ENCODE measurements around the gene ASF1A.
A peak's percentile ranks its signal among the peaks of the same experiment; 100 is the strongest.

ASF1A gene

GRCh38 chr6:118918329-118918725, 24.4 kb downstream of the ASF1A start:
- TF ChIP-seq POLR2AphosphoS5 (IDR thresholded peaks at IDR 0.05; ENCODE audit: low read depth, low read length) (no peak), POLR2A (IDR thresholded peaks at IDR 0.05; ENCODE audit: low read depth, low read length) (no peak), TAF1 (IDR thresholded peaks at IDR 0.05; ENCODE audit: borderline replicate concordance, low read depth, low read length) (no peak)
- no peak for FAIRE-seq

DNA sequence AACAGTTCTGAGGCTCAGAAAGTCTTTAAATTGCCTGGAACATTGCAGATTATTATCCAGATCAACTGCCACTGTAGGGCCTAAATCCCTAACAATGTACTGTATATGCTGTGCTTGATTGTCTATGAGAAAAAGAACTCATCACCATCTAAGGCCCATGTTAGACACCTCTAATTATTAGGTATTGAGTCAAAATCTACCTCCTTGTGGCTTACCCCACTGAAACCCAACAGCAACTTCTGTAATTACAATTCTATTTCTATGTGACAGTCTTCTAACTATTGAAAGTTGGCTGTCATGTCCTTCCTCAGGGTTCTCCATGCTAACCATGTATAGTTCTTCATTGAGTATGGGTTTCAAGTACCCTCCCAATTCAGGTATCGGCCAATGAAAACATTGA, 27.1 kb downstream of the ASF1A start:
- DNase-seq (ENCODE audit: insufficient read length) (no peak), FAIRE-seq (peak; percentile 48)
- TF ChIP-seq TAF1 (IDR thresholded peaks at IDR 0.05; ENCODE audit: borderline replicate concordance, low read depth, low read length) (no peak), POLR2AphosphoS5 (IDR thresholded peaks at IDR 0.05; ENCODE audit: low read depth, low read length) (no peak), POLR2A (IDR thresholded peaks at IDR 0.05; ENCODE audit: low read depth, low read length) (no peak)

More at GRCh38 chr6:118918329-118918725, 24.4 kb downstream of the ASF1A start:
- DNase-seq (ENCODE audit: insufficient read length) = no peak

DNA sequence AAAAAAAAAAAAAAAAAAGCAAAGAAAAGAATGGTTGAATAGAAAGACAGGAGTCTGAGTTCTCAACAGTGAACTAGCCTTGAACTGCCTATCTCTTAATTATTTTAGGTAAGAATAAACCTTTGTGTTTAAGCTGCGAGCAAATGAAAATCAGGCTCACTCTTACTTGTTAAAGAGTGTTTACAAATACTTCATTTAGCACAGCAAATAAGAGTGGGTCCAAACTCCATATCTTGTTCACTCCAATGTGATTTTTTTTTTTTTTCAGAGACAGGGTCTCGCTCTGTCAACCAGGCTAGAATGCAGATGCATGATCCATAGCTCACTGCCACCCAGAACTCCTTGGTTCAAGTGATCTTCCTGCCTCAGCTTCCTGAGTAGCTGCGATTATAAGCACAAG, 29.1 kb downstream of the ASF1A start:
- DNase-seq (ENCODE audit: insufficient read length) (no peak), FAIRE-seq (no peak)
- TF ChIP-seq POLR2A (IDR thresholded peaks at IDR 0.05; ENCODE audit: low read depth, low read length) (no peak), TAF1 (IDR thresholded peaks at IDR 0.05; ENCODE audit: borderline replicate concordance, low read depth, low read length) (no peak), POLR2AphosphoS5 (IDR thresholded peaks at IDR 0.05; ENCODE audit: low read depth, low read length) (no peak)

GRCh38 chr6:118930680-118931079, 36.7 kb downstream of the ASF1A start:
- DNase-seq (ENCODE audit: insufficient read length) (no peak), FAIRE-seq (no peak)
- TF ChIP-seq TAF1 (IDR thresholded peaks at IDR 0.05; ENCODE audit: borderline replicate concordance, low read depth, low read length) (no peak), POLR2AphosphoS5 (IDR thresholded peaks at IDR 0.05; ENCODE audit: low read depth, low read length) (no peak), POLR2A (IDR thresholded peaks at IDR 0.05; ENCODE audit: low read depth, low read length) (no peak)

DNA sequence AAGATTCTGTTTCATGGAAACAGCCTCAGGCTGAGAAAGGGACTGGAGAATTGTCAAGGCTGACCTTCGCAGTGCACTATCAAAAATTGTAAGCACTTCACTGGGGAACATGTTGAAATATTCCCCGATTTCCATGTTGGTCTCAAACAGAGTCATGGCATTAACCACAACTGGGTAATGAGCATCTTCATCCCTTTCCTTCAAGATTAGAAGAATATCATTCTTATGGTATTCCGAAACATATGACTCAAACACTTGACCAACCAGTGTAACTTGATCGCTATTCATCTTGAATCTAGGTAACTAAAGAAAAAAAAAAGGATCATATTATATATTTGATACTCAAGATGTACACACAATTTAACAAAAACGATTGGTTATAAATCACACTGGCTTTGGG, 37.5 kb downstream of the ASF1A start:
- FAIRE-seq (no peak), DNase-seq (ENCODE audit: insufficient read length) (no peak)
- TF ChIP-seq TAF1 (IDR thresholded peaks at IDR 0.05; ENCODE audit: borderline replicate concordance, low read depth, low read length) = no peak
- TF ChIP-seq POLR2A (IDR thresholded peaks at IDR 0.05; ENCODE audit: low read depth, low read length) = no peak

GRCh38 chr6:118932421-118932820, 38.5 kb downstream of the ASF1A start:
- DNase-seq (ENCODE audit: insufficient read length) (no peak), FAIRE-seq (no peak)
- TF ChIP-seq TAF1 (IDR thresholded peaks at IDR 0.05; ENCODE audit: borderline replicate concordance, low read depth, low read length) (no peak), POLR2AphosphoS5 (IDR thresholded peaks at IDR 0.05; ENCODE audit: low read depth, low read length) (no peak), POLR2A (IDR thresholded peaks at IDR 0.05; ENCODE audit: low read depth, low read length) (no peak)

- FAIRE-seq (no peak), DNase-seq (ENCODE audit: insufficient read length) (no peak)
- TF ChIP-seq POLR2A (IDR thresholded peaks at IDR 0.05; ENCODE audit: low read depth, low read length) = no peak
- TF ChIP-seq POLR2AphosphoS5 (IDR thresholded peaks at IDR 0.05; ENCODE audit: low read depth, low read length) = no peak
- no peak for TF ChIP-seq TAF1 (IDR thresholded peaks at IDR 0.05; ENCODE audit: borderline replicate concordance, low read depth, low read length)
Measured at GRCh38 chr6:118933855-118934460, 40.0 kb downstream of the ASF1A start.

GRCh38 chr6:118934461-118935330, 40.7 kb downstream of the ASF1A start, which contains the start of gene MCM9:
Gene MCM9, minus strand, starts transcription at chr6:118935159. Its CDS starts 3,436 bp downstream, at chr6:118931723.
- peak; percentile 82 for DNase-seq (ENCODE audit: insufficient read length)
- FAIRE-seq = peak; percentile 99
- peak; percentile 68 for TF ChIP-seq POLR2AphosphoS5 (IDR thresholded peaks at IDR 0.05; ENCODE audit: low read depth, low read length)
- TF ChIP-seq POLR2A (IDR thresholded peaks at IDR 0.05; ENCODE audit: low read depth, low read length) = peak; percentile 61; the same call in 1 of the 2 replicates
- TF ChIP-seq TAF1 (IDR thresholded peaks at IDR 0.05; ENCODE audit: borderline replicate concordance, low read depth, low read length) = peak; percentile 13; the same call in 1 of the 2 replicates

GRCh38 chr6:118935331-118935668, 41.3 kb downstream of the ASF1A start:
- no peak for DNase-seq (ENCODE audit: insufficient read length)

GRCh38 chr6:118935978-118936703, 42.2 kb downstream of the ASF1A start:
- FAIRE-seq (peak; percentile 48), DNase-seq (ENCODE audit: insufficient read length) (no peak)
- no peak for TF ChIP-seq TAF1 (IDR thresholded peaks at IDR 0.05; ENCODE audit: borderline replicate concordance, low read depth, low read length)
- TF ChIP-seq POLR2AphosphoS5 (IDR thresholded peaks at IDR 0.05; ENCODE audit: low read depth, low read length) = no peak
- TF ChIP-seq POLR2A (IDR thresholded peaks at IDR 0.05; ENCODE audit: low read depth, low read length) = no peak

More at GRCh38 chr6:118935331-118935668, 41.3 kb downstream of the ASF1A start:
- no peak for TF ChIP-seq POLR2AphosphoS5 (IDR thresholded peaks at IDR 0.05; ENCODE audit: low read depth, low read length)
- no peak for TF ChIP-seq POLR2A (IDR thresholded peaks at IDR 0.05; ENCODE audit: low read depth, low read length)
- no peak for TF ChIP-seq TAF1 (IDR thresholded peaks at IDR 0.05; ENCODE audit: borderline replicate concordance, low read depth, low read length)
- FAIRE-seq = no peak

DNA sequence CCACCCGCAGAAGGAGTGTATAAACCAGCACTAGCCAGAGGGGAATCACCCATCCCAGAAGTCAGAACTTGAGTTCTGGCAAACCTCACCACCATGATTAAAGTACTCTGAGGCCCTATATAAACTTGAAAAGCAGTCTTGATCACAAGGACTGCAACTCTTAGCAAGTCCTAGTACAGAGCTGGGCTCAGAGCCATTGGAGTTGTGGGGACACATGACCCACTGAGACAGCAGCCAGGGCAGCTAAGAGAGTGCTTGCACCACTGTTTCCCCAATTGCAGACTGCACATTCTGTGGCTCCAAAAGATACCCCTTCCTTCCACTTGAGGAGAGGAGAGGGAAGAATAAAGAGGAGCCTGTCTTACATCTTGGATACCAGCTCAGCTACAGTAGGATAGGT, 45.7 kb downstream of the ASF1A start:
- TF ChIP-seq POLR2A (IDR thresholded peaks at IDR 0.05; ENCODE audit: low read depth, low read length) = no peak
- no peak for FAIRE-seq
- no peak for DNase-seq (ENCODE audit: insufficient read length)

Measured in GM12892 (cell line).